HG03342 (cell line): Measurements from ENCODE around the gene EMID1.

Experiments
- ATAC-seq: cut with Tn5 transposase; IDR thresholded peaks from one replicate; pipeline ENCODE4 v1.9.1; 2021; ENCODE audit warnings: mild to moderate bottlenecking, moderate library complexity; ENCODE audit not compliant: unreplicated experiment

Gene EMID1

GRCh38 chr22:29277927-29278326 is 72.2 kb downstream of the EMID1 start:
- ATAC-seq, result no peak

- no peak for ATAC-seq
Measured at GRCh38 chr22:29284196-29284595, 78.5 kb downstream of the EMID1 start.

- no peak for ATAC-seq
Measured at GRCh38 chr22:29288837-29289236, 83.1 kb downstream of the EMID1 start.

GRCh38 chr22:29290061-29290460 is 84.4 kb downstream of the EMID1 start:
- ATAC-seq, result no peak

GRCh38 chr22:29291215-29291614 is 85.5 kb downstream of the EMID1 start:
- ATAC-seq, result no peak

GRCh38 chr22:29292379-29292778 is 86.7 kb downstream of the EMID1 start:
- no peak for ATAC-seq

- ATAC-seq, result no peak
Measured at GRCh38 chr22:29298641-29299040, 92.9 kb downstream of the EMID1 start.

GRCh38 chr22:29299136-29299900 is 93.6 kb downstream of the EMID1 start:
- no peak for ATAC-seq

- ATAC-seq, result no peak
Measured at GRCh38 chr22:29300467-29300806, 94.7 kb downstream of the EMID1 start.

GRCh38 chr22:29300807-29301601 is 95.3 kb downstream of the EMID1 start:
- ATAC-seq, result no peak

GRCh38 chr22:29301716-29302401 is 96.2 kb downstream of the EMID1 start:
- no peak for ATAC-seq

GRCh38 chr22:29302402-29302680 is 96.6 kb downstream of the EMID1 start:
- ATAC-seq, result no peak

GRCh38 chr22:29302681-29303465 is 97.2 kb downstream of the EMID1 start:
- ATAC-seq, result no peak

- ATAC-seq, result no peak
Measured at GRCh38 chr22:29305836-29306174, 100.1 kb downstream of the EMID1 start.

GRCh38 chr22:29306175-29306834 is 100.6 kb downstream of the EMID1 start, which contains the start of gene GAS2L1:
TSS of gene GAS2L1 (plus strand) at chr22:29306650. CDS start at chr22:29308106, 1,456 bp downstream.
- no peak for ATAC-seq

- ATAC-seq, result no peak
Measured at GRCh38 chr22:29306835-29307595, 101.3 kb downstream of the EMID1 start.

GRCh38 chr22:29307596-29308147 is 102.0 kb downstream of the EMID1 start:
- no peak for ATAC-seq

GRCh38 chr22:29308148-29308790 is 102.6 kb downstream of the EMID1 start:
- ATAC-seq, result no peak

- ATAC-seq, result no peak
Measured at GRCh38 chr22:29308791-29309262, 103.1 kb downstream of the EMID1 start.
